ENCODE results near the gene ALOX5.
"Not testable (repeated sequence)": the region's sequence is repeated elsewhere in the genome, so short reads cannot be mapped to it uniquely, and the experiment has no call there.

Gene ALOX5

GRCh38 chr10:45404770-45405120, 30.7 kb downstream of the ALOX5 start:
- no peak for DNase-seq (ENCODE audit: low read depth in 2 of 2)

- no peak for DNase-seq (ENCODE audit: low read depth in 2 of 2)
Observed at GRCh38 chr10:45407542-45407941, 33.5 kb downstream of the ALOX5 start.

- DNase-seq (ENCODE audit: low read depth in 2 of 2) = no peak
Observed at GRCh38 chr10:45408421-45409319, 34.7 kb downstream of the ALOX5 start.

GRCh38 chr10:45409347-45409746, 35.3 kb downstream of the ALOX5 start:
- DNase-seq (ENCODE audit: low read depth in 2 of 2) = not testable (repeated sequence)

GRCh38 chr10:45409782-45410181, 35.8 kb downstream of the ALOX5 start:
- DNase-seq (ENCODE audit: low read depth in 2 of 2) = no peak

GRCh38 chr10:45410489-45410806, 36.4 kb downstream of the ALOX5 start:
- DNase-seq (ENCODE audit: low read depth in 2 of 2) = no peak

- no peak for DNase-seq (ENCODE audit: low read depth in 2 of 2)
Observed at GRCh38 chr10:45410807-45411606, 37.0 kb downstream of the ALOX5 start.

- DNase-seq (ENCODE audit: low read depth in 2 of 2) = no peak
Observed at GRCh38 chr10:45411607-45411940, 37.6 kb downstream of the ALOX5 start.

GRCh38 chr10:45415062-45415461, 41.0 kb downstream of the ALOX5 start:
- DNase-seq (ENCODE audit: low read depth in 2 of 2) = not testable (repeated sequence)

- DNase-seq (ENCODE audit: low read depth in 2 of 2) = no peak
Observed at GRCh38 chr10:45416603-45417002, 42.6 kb downstream of the ALOX5 start.

- no peak for DNase-seq (ENCODE audit: low read depth in 2 of 2)
Observed at GRCh38 chr10:45417746-45418145, 43.7 kb downstream of the ALOX5 start.

- no peak for DNase-seq (ENCODE audit: low read depth in 2 of 2)
Observed at GRCh38 chr10:45418417-45418848, 44.4 kb downstream of the ALOX5 start.

- DNase-seq (ENCODE audit: low read depth in 2 of 2) = peak in 1 of 2 experiments; percentile 22
Observed at GRCh38 chr10:45418849-45419675, 45.0 kb downstream of the ALOX5 start.

GRCh38 chr10:45419676-45420025, 45.6 kb downstream of the ALOX5 start:
- DNase-seq (ENCODE audit: low read depth in 2 of 2) = no peak

- peak in 1 of 2 experiments; percentile 26 for DNase-seq (ENCODE audit: low read depth in 2 of 2)
Observed at GRCh38 chr10:45420453-45421192, 46.6 kb downstream of the ALOX5 start.

- DNase-seq (ENCODE audit: low read depth in 2 of 2) = no peak
Observed at GRCh38 chr10:45421221-45422097, 47.4 kb downstream of the ALOX5 start.

GRCh38 chr10:45422207-45422865, 48.3 kb downstream of the ALOX5 start:
- no peak for DNase-seq (ENCODE audit: low read depth in 2 of 2)

- DNase-seq (ENCODE audit: low read depth in 2 of 2) = no peak
Observed at GRCh38 chr10:45422866-45423659, 49.0 kb downstream of the ALOX5 start.

GRCh38 chr10:45423976-45424499, 50.0 kb downstream of the ALOX5 start:
- DNase-seq (ENCODE audit: low read depth in 2 of 2) = no peak

All from stimulated activated CD4-positive, alpha-beta T cell treated with anti-CD3 and anti-CD28 coated beads, Interleukin-12 subunit alpha, Interleukin-12 subunit beta, amount 100 ng/mL, for 24 hours (primary cell).